ENCODE results near the gene PDK1.
A peak's percentile ranks its signal among the peaks of the same experiment; 100 is the strongest.
"Not testable (repeated sequence)": the region's sequence is repeated elsewhere in the genome, so short reads cannot be mapped to it uniquely, and the experiment has no call there.

The PDK1 gene

DNA sequence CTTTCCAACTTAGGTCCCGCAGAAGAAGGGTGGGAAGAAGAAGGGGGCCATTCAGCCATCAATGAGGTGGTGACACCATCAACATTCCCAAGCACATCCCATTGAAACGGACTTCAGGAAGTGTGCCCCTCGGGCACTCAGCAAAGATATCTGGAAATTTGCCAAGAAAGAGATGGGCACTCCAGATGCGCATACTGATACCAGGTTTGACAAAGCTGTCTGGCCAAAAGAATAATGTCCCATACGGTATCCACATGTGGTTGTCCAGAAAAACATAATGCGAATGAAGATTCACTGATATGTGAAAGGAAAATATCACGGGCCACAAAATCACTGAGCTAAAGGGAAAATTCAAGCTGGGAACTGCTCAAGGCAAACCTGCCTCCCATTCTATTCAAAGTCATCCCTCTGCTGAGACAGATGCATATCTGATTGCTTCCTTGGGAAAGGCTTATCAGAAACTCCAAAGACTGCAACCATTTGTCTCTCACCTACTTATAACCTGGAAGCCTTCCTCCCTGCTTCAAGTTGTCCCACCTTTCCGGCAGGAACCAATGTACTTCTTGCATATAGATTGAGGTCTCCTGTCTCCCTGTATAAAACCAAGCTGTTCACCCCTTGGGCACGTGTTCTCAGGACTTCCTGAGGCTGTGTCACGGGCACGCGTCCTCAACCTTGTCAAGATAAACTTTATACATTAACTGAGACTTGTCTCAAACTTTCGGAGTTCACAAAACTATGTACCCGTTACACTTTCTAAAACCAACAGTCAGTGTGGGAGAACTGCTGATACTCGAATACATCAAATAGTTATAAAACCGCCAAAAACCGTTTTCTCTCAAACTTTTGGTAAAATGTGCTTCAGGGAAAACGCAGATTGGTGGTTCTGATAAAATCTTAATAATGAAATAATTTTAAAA lies 1.3 kb upstream of the PDK1 start:
- DNase-seq: no peak

- DNase-seq: no peak
Measured at GRCh38 chr2:172555272-172555521, 693 bp upstream of the PDK1 start.

GRCh38 chr2:172556284-172557033 lies 569 bp downstream of the PDK1 start:
- peak; percentile 37 for DNase-seq

GRCh38 chr2:172558372-172558771 lies 2.5 kb downstream of the PDK1 start:
- DNase-seq: no peak

- no peak for DNase-seq
Measured at GRCh38 chr2:172560721-172561120, 4.8 kb downstream of the PDK1 start.

DNA sequence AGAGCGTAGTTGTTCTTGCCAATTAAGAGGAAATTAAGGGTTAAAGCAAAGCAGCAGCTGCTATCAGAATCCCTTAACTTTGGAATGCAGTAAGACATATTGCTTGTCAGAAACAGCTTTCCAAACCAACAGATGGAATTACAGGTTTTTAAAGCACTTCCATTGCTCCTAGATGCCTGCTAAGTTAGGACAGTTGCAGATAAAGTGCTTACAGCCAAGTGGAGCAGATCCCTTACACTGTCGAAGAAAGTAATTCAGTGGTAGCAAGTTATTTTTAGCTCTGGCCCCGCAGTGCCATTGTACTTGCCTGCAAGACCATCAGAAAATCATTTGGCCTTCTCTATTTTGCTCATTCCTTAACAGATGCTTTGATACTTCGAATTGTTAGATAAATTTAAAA lies 5.4 kb downstream of the PDK1 start:
- no peak for DNase-seq

DNA sequence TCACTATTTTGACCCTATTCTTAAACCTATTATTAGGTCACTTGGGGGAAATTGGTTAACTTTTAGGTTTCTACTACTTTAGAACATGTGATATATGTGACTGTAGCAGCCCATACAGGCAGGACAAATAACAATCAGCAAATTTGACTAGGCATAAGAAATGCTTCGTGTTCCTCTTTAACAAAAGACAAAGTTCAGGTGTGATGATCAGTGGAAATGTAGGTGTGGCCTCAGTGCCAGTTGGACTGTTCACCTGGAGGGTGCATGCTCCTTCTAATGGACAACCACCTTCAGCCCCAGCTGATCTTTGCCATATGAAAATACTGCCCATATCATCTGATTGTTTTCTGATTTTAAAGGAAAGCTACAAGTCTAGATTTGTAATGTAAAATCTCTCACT lies 6.4 kb downstream of the PDK1 start:
- DNase-seq: no peak

GRCh38 chr2:172564376-172564775 lies 8.5 kb downstream of the PDK1 start:
- DNase-seq: no peak

DNA sequence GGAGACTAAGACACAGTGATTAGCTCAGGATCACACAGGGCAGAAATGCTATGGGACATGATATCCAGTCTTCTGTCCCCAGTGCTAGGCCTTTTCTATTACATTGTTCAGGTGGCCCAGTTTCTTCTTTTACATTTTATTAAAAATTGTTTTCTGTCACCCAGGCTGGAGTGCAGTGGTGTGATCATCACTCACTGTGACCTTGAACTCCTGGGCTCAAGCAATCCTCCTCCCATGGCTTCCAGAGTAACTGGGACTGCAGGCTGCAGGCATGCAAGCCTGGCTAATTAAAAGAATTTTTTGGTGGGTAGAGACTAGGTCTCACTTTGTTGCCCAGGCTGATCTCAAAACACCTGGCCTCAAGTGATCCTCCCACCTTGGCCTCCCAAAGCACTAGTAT lies 15.4 kb downstream of the PDK1 start:
- DNase-seq: no peak

- no peak for DNase-seq
Measured at GRCh38 chr2:172572981-172573380, 17.1 kb downstream of the PDK1 start.

DNA sequence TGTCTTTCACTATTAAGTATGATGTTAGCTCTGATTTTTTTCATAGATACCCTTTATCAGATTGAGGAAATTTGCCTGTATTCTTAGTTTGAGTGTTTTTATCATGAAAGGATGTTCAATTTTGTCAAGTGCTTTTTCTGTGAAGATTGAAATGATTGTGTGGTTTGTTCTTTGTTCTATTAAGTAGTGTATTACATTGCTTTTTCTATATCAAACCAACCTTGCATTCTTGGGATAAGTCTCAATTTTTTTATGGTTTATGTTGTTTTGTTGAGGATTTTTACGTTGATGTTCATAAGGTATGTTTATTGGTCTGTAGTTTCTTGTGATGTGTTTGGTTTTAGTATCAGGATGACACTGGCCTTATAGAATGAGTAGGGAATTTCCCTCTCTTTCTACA lies 19.1 kb downstream of the PDK1 start:
- DNase-seq: no peak

DNA sequence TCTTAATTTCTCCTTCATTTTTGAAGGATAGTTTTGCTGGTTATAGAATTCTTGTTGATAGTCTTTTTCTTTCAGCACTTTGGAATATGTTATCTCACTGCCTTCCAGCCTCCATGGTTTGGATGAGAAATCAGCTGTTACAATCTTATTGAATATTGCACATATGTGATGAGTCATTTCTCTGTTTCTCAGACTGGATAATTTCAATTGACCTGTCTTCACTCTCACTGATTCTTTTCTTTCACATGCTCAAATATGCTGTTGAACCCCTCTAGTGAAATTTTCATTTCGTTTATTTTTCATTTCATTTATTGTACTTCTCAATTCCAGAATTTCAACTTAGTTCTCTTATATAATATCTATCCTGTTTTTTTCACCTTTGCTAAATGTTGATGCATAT lies 22.2 kb downstream of the PDK1 start:
- no peak for DNase-seq

- DNase-seq: no peak
Measured at GRCh38 chr2:172578860-172579512, 23.1 kb downstream of the PDK1 start.

DNA sequence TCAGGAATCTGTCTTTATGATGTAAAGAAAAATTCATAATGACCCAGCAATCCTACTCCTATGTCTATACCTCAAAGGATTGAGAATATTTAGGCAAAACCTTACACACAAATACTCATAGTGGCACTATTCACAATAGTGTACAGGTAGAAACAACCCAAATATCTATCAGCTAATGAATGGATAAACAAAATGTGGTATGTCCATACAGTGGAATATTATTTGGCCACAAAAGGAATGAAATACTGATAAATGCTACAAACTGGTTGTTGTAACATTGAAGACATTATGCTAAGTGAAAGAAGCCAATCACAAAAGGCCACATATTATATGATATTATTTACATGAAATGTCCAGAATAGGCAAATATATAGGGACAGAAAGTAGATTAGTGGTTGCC lies 24.7 kb downstream of the PDK1 start:
- no peak for DNase-seq

DNA sequence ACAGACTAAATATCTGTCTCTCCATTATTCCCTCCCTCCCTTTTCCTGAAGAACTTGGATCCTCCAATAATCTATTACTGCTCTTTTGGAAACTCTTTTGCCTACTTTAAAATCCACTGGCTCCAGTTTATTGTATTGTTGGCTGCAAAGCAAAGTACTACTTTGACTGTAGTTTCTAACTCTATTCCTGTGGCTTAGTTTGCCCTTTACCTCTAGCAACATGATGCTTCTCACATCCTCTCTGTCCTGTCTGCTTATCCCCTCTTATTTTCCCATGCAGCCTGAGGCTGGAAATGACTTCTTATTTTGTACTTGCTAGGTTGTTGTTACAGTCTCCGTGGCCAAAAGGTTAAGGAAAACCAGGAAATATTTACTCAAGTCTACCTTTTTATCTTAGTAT lies 26.8 kb downstream of the PDK1 start:
- DNase-seq: no peak

GRCh38 chr2:172586245-172586891 lies 30.5 kb downstream of the PDK1 start:
- DNase-seq: no peak

- DNase-seq: not testable (repeated sequence)
Measured at GRCh38 chr2:172587231-172587630, 31.3 kb downstream of the PDK1 start.

DNA sequence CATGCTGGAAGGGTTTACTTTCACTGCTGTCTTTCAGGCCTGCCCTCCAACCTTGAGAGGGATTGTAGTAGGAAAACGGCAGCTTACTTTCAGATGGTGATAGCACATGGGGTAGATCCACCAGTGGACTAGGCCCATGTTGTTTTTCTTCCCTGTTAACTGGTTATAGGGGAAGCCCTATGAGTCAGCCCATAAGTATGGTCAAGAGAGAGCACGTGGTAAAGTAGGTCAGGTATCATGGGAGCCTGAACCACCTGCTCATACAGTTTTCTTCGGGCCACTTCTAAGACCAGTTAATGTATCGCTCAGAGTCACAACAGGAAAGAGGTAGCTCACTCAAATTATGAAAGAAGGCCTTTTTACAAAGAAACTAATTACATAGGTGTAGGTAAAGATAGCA lies 33.0 kb downstream of the PDK1 start:
- no peak for DNase-seq

- DNase-seq: not testable (repeated sequence)
Measured at GRCh38 chr2:172591386-172591785, 35.5 kb downstream of the PDK1 start.

- DNase-seq: not testable (repeated sequence)
Measured at GRCh38 chr2:172592190-172592589, 36.3 kb downstream of the PDK1 start.

GRCh38 chr2:172596776-172597175 lies 40.9 kb downstream of the PDK1 start:
- DNase-seq: no peak

- no peak for DNase-seq
Measured at GRCh38 chr2:172597176-172597842, 41.4 kb downstream of the PDK1 start.

GRCh38 chr2:172599947-172600346 lies 44.1 kb downstream of the PDK1 start:
- DNase-seq: no peak
